ENCODE measurements around the gene NDNF.

GRCh38 chr4:121070696-121071639, 1.4 kb downstream of the NDNF start:
- TF ChIP-seq PATZ1 (CRISPR knock-in tag; IDR thresholded peaks at IDR 0.05; ENCODE audit: borderline replicate concordance) (no peak), RARB (CRISPR knock-in tag; IDR thresholded peaks at IDR 0.05) (no peak), ZNF70 (CRISPR knock-in tag; IDR thresholded peaks at IDR 0.05) (no peak), POU6F1 (CRISPR knock-in tag; IDR thresholded peaks at IDR 0.05; ENCODE audit: borderline replicate concordance, low read depth) (no peak), PPARA (CRISPR knock-in tag; IDR thresholded peaks at IDR 0.05; ENCODE audit: borderline replicate concordance) (no peak), ARNTL (CRISPR knock-in tag; IDR thresholded peaks at IDR 0.05; ENCODE audit: borderline replicate concordance, low read depth) (no peak), CREB5 (CRISPR knock-in tag; IDR thresholded peaks at IDR 0.05; ENCODE audit: low read depth) (no peak), ZFP30 (CRISPR knock-in tag; IDR thresholded peaks at IDR 0.05) (no peak), TSHZ2 (CRISPR knock-in tag; IDR thresholded peaks at IDR 0.05) (no peak), BACH2 (CRISPR knock-in tag; IDR thresholded peaks at IDR 0.05; ENCODE audit: borderline replicate concordance) (no peak), GLIS3 (CRISPR knock-in tag; IDR thresholded peaks at IDR 0.05) (no peak), TCF4 (CRISPR knock-in tag; IDR thresholded peaks at IDR 0.05; ENCODE audit: borderline replicate concordance) (no peak), ESRRG (CRISPR knock-in tag; IDR thresholded peaks at IDR 0.05) (no peak)

All from SK-N-SH treated with all-trans-retinoic acid at 6 μM for 48 hours (cell line).